NCI-H524 treated with DMSO at 0.1 percent for 48 hours (cell line): ENCODE measurements around the gene CYB561.

Experiments
- DNase-seq: peaks from one replicate; lab custom pipeline; 2025; lab: John Stamatoyannopoulos, UW

CYB561 gene

GRCh38 chr17:63451150-63451549 is 5.0 kb upstream of the CYB561 start:
- DNase-seq: no peak

DNA sequence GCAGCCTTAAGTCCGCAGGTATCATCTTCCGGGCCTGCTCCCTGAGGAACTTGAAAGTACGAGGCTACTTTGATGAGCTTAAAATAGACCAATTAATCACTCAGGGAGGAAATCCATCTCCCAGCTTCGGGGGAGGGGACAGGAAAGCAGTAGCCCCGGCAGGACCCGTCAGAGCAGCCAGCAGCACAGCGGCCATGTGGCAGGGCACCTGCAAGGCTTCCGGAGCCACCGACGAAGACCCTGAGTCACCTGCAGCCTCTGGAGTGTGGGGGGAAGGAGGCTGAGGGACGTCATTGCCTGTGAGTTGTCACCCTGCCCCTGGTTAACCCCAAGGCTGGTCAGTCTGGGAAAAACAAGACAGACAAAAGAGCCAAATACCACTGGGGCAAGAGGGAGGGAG is 4.4 kb upstream of the CYB561 start:
- DNase-seq: no peak

DNA sequence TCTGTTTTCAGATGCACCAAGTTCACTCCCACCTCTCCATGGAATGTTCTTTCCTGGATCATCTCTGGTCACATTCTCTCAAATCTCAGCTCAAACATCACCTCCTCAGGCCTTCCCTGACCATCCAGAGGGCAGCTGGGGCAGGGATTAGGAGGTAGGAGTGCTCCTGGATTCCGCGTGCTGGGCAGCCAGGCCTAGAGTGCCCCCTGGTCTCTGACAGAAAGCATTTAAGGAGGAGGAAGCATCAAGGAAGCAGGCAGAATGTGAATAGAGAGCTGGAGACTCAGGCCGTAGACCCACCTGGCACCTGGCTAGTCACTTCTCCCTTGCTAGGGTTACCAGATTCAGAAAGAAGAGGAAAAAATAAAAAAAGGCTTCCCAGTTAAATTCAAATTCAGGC is 2.5 kb upstream of the CYB561 start:
- no peak for DNase-seq

DNA sequence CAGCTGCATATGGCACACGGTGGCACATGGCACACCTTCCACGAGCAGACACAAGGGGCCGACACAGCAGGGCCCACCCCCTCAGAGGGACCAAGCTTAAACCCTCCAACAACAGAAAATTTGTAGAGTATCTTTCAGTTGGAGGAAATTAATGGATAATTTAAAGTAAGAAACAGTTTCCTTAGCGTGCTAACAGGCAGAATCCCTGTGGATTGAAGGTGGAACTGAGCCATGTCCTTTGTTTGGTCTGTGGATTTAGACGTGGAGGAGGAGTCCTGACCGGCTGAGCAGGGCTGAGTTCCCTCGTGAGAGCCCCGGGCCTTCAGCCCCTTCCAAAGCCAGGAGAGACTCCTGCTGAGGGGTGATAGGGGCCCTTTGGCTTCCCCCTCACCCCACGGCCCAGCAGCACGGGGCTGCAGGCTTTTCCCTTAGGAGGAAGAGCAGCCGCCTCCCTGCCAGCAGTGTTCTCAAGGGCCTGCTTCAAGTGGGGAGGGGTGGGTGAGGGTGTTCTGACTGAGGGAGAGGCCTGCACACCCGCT is 1.4 kb upstream of the CYB561 start:
- DNase-seq: no peak

GRCh38 chr17:63446753-63447470 is 806 bp upstream of the CYB561 start:
- DNase-seq: no peak

GRCh38 chr17:63445571-63445953 is 544 bp downstream of the CYB561 start:
- no peak for DNase-seq

GRCh38 chr17:63445065-63445464 is 1.0 kb downstream of the CYB561 start:
- DNase-seq: no peak

- DNase-seq: no peak
Measured at GRCh38 chr17:63444457-63444856, 1.6 kb downstream of the CYB561 start.

DNA sequence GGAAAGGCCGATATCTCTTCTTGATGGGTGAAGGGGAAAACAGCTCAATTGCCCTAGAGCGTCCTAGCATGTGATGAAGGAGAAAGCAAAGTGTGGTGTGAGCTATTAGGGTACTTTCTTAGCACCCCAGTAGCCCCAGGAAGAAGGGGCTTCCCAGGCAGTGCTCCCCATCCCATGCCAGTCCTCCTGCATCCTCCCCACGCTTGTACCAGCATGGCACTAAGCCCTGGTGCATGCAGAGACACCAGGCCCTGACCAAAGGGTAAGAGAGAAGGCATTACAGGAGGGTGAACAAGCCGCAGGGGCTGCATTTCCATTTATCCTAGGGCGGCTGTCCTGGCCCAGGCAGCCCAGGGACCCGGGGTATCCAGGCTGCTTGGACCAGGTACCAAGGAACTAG is 3.1 kb downstream of the CYB561 start:
- DNase-seq: no peak

DNA sequence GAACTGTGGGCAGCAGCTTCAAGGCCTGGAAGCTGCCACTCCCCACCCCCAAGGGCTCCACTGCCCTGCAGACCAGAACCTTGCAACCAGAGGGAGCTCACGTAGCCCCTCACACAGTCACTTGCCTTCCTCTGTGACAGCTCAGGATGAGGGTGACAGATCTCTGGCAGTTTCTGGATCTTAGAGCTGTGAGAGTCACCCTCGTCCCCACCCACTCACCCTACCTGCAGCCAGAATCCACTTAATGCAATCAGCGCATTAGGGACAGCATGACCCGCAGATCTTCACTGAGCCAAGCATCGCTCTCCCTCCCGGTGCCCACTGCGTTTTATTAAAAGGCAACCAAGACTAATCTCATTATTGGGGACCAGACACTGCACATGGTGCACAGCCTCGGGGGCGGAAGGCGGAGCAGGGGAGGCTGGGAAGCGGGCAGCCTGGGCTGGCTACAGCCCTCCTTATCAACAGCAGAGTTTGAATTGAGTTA is 3.5 kb downstream of the CYB561 start:
- DNase-seq: no peak

DNA sequence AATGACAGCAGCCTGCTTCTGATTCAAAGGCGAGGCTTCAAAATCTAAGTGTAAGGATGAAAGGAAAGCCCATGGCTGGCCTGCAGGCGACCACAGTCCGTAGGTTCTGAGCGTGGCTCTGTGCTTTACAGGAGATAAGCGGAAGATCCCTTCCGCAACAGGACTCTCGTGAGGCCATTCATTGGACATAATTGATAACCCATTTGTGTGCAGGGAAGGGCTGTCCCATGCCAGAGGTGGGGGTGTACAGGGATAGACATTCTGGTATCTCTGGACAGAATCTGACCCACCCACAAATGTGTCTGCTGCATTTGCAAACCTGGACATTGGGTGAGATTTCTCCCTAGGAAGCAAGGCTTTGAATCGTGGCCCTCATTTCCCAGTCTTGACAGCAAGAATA is 4.0 kb downstream of the CYB561 start:
- DNase-seq: no peak

DNA sequence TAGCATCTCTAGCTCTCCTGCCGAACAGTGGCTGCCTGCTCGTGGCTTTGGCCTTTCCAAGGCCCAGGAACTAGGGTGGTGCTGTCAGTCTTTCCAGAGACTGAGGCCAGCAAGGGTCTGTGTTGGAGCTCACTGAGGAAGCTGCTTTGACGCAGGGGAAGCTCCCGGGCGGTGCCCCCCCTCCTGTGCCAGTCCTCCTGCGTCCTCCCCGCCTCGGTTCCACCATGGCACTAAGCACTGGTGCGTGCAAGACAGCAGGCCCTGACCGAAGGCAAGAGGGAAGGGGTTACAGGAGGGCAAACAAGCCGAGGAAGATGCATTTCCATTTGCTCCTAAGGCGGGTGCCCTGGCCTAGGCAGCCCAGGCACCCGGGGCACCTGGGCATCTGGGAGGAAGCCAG is 4.5 kb downstream of the CYB561 start:
- no peak for DNase-seq

DNA sequence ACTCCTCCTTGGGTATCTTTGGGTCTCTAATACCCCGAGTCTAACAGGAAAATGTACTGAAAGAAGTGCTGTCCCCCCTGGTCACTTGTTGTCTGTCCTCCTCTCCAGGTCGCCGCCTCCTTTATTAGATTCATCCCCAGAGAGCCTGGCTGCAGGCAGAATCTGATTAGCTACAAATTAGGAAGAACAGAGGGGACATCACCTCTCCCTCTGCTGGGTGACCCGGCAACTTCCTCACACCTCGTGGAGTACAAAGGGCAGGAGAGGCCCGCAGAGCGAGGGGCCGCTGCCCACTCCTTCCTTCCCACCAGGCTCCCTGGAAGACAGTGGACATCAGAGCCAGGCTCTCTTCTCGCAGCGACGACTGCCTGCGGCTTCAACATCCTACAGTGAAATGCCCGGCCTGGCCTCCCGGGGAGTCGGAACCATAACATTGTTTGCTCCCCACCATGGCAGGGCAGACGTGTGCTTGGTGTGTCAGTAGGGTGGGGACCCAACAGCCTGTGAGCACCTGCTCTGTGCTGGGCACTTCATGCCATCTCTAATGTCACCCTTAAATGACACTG is 5.3 kb downstream of the CYB561 start:
- no peak for DNase-seq

- no peak for DNase-seq
Measured at GRCh38 chr17:63440127-63440769, 5.9 kb downstream of the CYB561 start.

- DNase-seq: no peak
Measured at GRCh38 chr17:63439687-63440086, 6.4 kb downstream of the CYB561 start.

GRCh38 chr17:63438092-63439051 is 7.7 kb downstream of the CYB561 start:
- DNase-seq: no peak

DNA sequence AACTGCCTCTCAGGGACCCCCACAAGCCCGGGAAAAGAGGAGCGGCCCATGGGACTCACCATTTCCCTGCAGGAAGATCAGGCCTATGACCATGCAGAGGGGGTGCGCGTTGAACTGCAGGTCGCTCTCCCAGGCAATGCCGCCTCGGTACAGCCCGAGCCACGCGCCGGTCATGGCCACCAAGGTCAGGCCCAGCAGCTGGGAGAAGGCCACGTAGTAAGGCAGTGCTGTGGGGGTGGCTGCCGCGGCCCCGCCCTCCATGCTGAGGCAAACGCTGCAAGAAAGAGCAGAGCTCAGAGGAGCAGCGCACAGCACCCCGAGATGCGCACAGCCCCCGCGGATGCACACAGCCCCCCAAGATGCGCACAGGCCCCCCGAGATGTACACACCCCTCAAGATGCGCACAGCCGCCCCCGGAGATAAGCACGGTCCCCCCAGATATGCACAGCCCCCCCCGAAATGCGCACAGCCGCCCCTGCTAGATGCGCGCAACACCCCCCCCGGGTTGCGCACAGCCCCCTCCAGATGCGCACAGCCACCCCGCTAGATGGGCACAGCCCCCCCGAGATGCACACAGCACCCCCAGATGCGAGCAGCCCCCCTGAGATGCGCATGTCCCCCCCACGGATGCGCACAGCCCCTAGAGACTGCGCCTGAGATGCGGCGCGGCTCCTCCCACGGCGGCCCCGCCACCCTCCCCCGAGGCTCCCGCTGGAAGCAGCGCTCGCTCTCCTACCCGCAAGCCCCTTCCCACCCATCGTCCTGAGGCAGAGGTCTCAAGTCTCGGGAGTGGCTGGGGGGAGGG is 8.6 kb downstream of the CYB561 start:
- DNase-seq: no peak

DNA sequence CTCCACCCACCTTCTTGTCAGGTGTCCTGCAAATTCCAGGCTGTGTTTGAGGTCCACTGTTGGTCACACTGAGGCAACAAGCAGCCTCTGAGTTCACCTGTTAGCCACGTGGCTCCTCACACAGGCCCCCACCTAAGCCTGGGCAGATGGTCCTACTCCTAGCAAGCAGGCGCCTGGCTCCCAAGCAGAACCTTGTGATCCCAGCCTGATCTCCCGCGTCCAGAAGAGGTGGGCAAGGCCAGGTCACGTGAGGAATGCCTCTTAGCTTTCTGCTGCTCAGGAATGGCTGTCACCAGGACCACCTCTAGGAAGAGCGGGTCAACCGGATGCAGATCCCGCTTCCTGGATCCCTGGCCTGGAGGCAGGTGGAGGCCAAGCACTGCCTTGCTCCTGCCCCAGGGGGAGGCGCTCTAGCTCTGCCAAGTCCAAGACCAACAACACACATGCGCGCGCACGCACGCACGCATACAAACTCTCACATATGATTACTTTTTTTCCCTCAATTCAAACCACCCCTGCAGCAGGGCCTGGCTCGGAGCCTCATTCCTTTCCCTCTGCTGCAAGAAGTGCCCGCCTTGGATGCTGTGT is 9.5 kb downstream of the CYB561 start:
- no peak for DNase-seq

GRCh38 chr17:63435681-63436522 is 10.2 kb downstream of the CYB561 start:
- no peak for DNase-seq
